ENCODE results near the gene PXMP4. TPM values are rescaled to one million over a fixed set of nuclear protein-coding genes. Genes with fewer than 3 reads are reported as not detected.
"Not testable (repeated sequence)": the region's sequence is repeated elsewhere in the genome, so short reads cannot be mapped to it uniquely, and the experiment has no call there.

Gene PXMP4
- total RNA-seq, 3 donors from 2014 or later, result 14.5 to 18.6 (median 18.2) TPM

DNA sequence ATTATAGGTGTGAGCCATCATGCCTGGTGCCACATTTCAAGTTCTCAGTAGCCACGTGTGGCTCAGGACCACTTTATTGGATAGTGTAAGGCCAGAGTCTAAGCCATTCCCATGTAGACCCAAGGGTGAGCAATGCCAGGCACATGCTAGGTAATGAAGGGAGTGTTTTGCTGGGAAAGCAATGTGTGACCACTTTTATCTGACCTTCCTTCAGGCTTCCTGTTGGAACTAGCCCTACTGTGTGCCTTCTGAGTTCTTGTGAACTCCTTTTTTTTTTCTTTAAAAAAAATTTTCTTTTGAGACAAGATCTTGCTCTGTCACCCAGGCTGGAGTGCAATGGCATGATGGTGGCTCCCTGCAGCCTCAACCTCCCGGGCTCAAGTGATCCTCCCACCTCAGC, 45.0 kb upstream of the PXMP4 start:
- no peak overlapping the region for H3K4me3 ChIP-seq
- no peak for DNase-seq

DNA sequence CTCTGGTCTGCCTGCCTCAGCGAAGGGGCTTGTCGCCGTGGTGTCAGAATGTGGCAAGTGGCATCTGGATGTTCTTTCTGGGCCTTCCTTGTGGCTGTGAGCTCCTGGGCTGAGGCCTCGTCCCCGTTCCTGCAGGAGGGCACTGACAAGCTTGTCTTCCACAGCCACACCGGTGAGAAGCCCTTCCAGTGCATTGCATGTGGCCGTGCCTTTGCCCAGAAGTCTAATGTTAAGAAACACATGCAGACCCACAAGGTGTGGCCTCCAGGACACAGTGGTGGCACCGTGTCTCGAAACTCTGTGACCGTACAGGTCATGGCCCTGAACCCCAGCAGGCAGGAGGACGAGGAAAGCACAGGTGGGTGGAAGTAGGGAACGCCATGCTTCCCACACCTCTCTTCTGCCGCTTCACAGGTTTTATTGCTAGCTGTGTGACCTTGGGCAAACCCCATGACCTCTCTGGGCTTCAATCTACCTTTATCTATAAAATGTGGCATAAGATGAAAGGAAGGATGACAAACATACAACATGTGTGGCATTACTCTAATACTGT, 41.7 kb upstream of the PXMP4 start:
- Histone ChIP-seq H3K4me1 (ENCODE audit: low read depth) (no peaks in the 10 kb centered on the region), H3K36me3 (ENCODE audit: low read depth) (no peaks in the 10 kb centered on the region), H3K9me3 (peaks cover 5% of the 10 kb centered on the region), H3K4me3 (no peak overlapping the region)
- intact Hi-C loops (cut with DNase I, micrococcal nuclease), result no loop called here
- TF ChIP-seq, protein P1, sequence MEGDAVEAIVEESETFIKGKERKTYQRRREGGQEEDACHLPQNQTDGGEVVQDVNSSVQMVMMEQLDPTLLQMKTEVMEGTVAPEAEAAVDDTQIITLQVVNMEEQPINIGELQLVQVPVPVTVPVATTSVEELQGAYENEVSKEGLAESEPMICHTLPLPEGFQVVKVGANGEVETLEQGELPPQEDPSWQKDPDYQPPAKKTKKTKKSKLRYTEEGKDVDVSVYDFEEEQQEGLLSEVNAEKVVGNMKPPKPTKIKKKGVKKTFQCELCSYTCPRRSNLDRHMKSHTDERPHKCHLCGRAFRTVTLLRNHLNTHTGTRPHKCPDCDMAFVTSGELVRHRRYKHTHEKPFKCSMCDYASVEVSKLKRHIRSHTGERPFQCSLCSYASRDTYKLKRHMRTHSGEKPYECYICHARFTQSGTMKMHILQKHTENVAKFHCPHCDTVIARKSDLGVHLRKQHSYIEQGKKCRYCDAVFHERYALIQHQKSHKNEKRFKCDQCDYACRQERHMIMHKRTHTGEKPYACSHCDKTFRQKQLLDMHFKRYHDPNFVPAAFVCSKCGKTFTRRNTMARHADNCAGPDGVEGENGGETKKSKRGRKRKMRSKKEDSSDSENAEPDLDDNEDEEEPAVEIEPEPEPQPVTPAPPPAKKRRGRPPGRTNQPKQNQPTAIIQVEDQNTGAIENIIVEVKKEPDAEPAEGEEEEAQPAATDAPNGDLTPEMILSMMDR (IDR thresholded peaks at IDR 0.05), result no peak
- ATAC-seq, result no peak
- DNase-seq, result no peak

More for the DNA sequence above, 45.0 kb upstream of the PXMP4 start:
- no peaks in the 10 kb centered on the region for H3K36me3 ChIP-seq (ENCODE audit: low read depth)
- ATAC-seq, result no peak
- H3K9me3 ChIP-seq, result no peaks in the 10 kb centered on the region
- TF ChIP-seq, protein P1 (IDR thresholded peaks at IDR 0.05), result no peak
- intact Hi-C loops (cut with DNase I, micrococcal nuclease), result no loop called here
- no peaks in the 10 kb centered on the region for H3K4me1 ChIP-seq (ENCODE audit: low read depth)

DNA sequence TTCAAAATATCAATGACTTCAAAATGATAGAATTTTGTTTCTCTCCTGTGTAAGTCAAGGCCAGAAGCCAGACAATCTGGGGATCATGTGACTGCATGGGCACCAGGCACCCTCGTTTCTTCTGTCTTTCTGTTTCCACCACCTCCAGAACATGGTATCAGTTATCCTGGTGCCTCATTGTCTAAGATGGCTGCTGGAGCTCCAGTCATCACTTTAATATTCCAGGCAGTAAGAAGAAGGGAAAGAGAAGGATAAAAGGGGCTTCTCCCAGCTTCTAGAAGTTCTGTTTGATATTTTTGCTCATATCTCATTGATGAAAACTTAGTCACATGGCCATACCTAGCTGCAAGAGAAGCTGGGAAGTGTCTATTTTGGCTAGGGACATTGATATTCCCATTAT, 37.3 kb upstream of the PXMP4 start:
- Histone ChIP-seq H3K4me1 (ENCODE audit: low read depth) (no peaks in the 10 kb centered on the region), H3K36me3 (ENCODE audit: low read depth) (no peaks in the 10 kb centered on the region), H3K9me3 (peaks cover 5% of the 10 kb centered on the region), H3K4me3 (no peak overlapping the region)
- intact Hi-C loops (cut with DNase I, micrococcal nuclease), result no loop called here
- no peak for ATAC-seq
- no peak for DNase-seq
- TF ChIP-seq, protein P1 (IDR thresholded peaks at IDR 0.05), result no peak

DNA sequence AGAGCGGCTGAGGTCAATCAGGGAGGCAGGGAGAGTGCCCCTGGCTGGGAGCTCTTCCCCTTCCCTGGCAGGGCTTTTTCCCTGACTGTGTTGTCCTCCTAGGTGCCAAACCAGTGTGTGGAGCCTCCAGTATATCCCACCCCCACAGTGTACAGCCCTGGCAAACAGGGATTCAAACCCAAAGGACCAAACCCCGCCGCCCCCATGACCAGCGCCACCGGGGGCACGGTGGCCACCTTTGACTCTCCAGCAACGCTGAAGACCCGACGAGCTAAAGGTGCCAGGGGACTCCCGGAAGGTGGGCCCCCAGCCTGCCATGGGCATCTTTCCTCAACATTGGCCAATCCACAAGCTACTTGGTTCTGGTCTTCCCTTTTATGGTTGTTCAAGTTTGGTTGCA, 36.9 kb upstream of the PXMP4 start:
- TF ChIP-seq, protein P1 (IDR thresholded peaks at IDR 0.05), result no peak
- no peak overlapping the region for H3K4me3 ChIP-seq
- H3K36me3 ChIP-seq (ENCODE audit: low read depth), result no peaks in the 10 kb centered on the region
- intact Hi-C loops (cut with DNase I, micrococcal nuclease), result no loop called here
- H3K4me1 ChIP-seq (ENCODE audit: low read depth), result no peaks in the 10 kb centered on the region
- ATAC-seq (no peak), DNase-seq (no peak)
- H3K9me3 ChIP-seq, result peaks cover 5% of the 10 kb centered on the region

DNA sequence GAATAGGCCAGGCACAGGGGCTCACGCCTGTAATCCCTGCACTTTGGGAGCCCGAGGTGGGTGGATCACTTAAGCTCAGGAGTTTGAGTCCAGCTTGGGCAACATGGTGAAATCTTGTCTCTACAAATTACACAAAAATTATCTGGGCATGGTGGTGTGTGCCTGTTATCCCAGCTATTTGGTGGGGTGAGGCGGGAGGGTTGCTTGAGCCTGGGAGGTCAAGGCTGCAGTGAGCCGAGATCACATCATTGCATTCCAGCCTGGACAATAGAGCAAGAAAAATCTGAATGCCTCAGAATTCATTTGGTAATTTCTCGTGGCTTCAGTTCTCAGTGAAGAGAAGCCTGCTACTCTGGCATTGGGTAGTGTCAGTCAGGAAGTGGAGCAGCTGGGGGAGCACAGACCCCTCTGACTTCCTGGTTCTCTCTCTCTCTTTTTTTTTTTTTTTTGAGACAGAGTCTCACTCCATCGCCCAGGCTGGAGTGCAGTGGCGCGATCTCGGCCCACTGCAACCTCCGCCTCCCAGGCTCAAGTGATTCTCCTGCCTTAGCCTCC, 35.9 kb upstream of the PXMP4 start:
- ATAC-seq; H3K36me3 ChIP-seq (ENCODE audit: low read depth); H3K4me1 ChIP-seq (ENCODE audit: low read depth); H3K9me3 ChIP-seq; H3K4me3 ChIP-seq; DNase-seq; intact Hi-C loops (cut with DNase I, micrococcal nuclease): not testable (repeated sequence)

DNA sequence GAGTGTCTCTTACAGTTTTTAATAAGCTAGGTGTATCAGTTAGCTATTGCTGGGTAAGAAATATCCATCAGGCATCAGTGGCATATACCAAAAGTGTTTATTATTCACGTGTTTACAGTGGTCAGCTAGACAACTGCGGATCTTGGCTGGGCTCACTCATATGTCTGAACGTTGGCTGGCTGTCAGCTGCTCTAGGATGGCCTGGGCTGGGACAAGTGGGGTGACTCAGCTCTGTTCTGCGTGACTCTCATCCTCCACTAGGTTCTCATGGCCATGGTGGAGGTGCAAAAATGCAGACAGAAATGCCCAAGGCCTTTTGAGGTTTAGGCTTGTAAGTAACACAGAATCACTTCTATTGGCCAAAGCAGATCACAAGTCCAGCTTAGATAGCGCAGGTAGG, 33.7 kb upstream of the PXMP4 start:
- intact Hi-C loops (cut with DNase I, micrococcal nuclease), result no loop called here
- DNase-seq (no peak), ATAC-seq (no peak)
- Histone ChIP-seq H3K9me3 (peaks cover 5% of the 10 kb centered on the region), H3K4me1 (ENCODE audit: low read depth) (no peaks in the 10 kb centered on the region), H3K36me3 (ENCODE audit: low read depth) (no peaks in the 10 kb centered on the region), H3K4me3 (no peak overlapping the region)
- TF ChIP-seq, protein P1 (IDR thresholded peaks at IDR 0.05), result no peak

All from mucosa of descending colon (tissue), 3 donors.